CD4-positive, alpha-beta T cell (primary cell): ENCODE measurements around the gene SYT17. TPM values are rescaled to one million over a fixed set of nuclear protein-coding genes. Genes with fewer than 3 reads are reported as not detected.

Source experiments
- ATAC-seq: fragments of 200-7000 bp; cut with Tn5 transposase; one replicate; pipeline ENCODE4 v1.10.0; 2022; ENCODE audit warnings: mild to moderate bottlenecking; ENCODE audit not compliant: poor library complexity
- CTCF ChIA-PET: fragments of 350-600 bp; sonication (Branson Sonifier 250); formaldehyde crosslinking; loops from one replicate; lab custom pipeline; 2021; ENCODE audit warnings: antibody characterized with exemption, inconsistent platforms; lab: Charles Lee
- POLR2A ChIA-PET: fragments of 350-600 bp; sonication (Branson Sonifier 250); formaldehyde crosslinking; loops from one replicate; lab custom pipeline; 2021; ENCODE audit warnings: antibody characterized with exemption, inconsistent platforms; lab: Charles Lee
- DNase-seq, 14 experiments: peaks; one replicate each; pipeline ENCODE4 v3.0.0-alpha.2; 2013 to 2020; ENCODE audit warnings: mixed read lengths in 2 of 14
- H3K27ac ChIP-seq, 2 donors: one replicate each; pipeline versions ENCODE4 v1.5.1 to v1.7.0; 2013; ENCODE audit warnings: low read length in 2 of 2, low read depth in 1 of 2, mild to moderate bottlenecking in 1 of 2
- H3K27me3 ChIP-seq, 2 experiments: 1 replicate in 1 of 2; 2 replicates in 1 of 2; pipeline versions ENCODE4 v1.6.1 to v1.7.0; 2013; ENCODE audit warnings: low read length in 2 of 2, control low read depth in 1 of 2, mild to moderate bottlenecking in 1 of 2, moderate library complexity in 1 of 2; ENCODE audit not compliant: insufficient read depth in 2 of 2, control insufficient read depth in 1 of 2
- H3K36me3 ChIP-seq: one replicate; pipeline ENCODE4 v1.6.1; 2013; ENCODE audit warnings: low read length, control low read depth; ENCODE audit not compliant: insufficient read depth
- H3K4me1 ChIP-seq: one replicate; pipeline ENCODE4 v1.6.1; 2013; ENCODE audit warnings: low read length, control low read depth; ENCODE audit not compliant: insufficient read depth
- H3K4me3 ChIP-seq: one replicate; pipeline ENCODE4 v1.5.1; 2013; ENCODE audit warnings: mild to moderate bottlenecking, low read length, moderate library complexity
- H3K9me3 ChIP-seq, 2 experiments: 1 replicate in 1 of 2; 2 replicates in 1 of 2; pipeline versions ENCODE4 v1.6.1 to v1.7.0; 2013; ENCODE audit warnings: low read length in 2 of 2, mild to moderate bottlenecking in 2 of 2, control low read depth in 1 of 2, moderate library complexity in 1 of 2; ENCODE audit not compliant: control insufficient read depth in 1 of 2, insufficient read depth in 1 of 2
- H3K27ac Mint-ChIP-seq: one replicate; pipeline ENCODE4 v1.8.0; 2020; ENCODE audit warnings: mixed read lengths
- H3K27me3 Mint-ChIP-seq: one replicate; pipeline ENCODE4 v1.8.0; 2021; ENCODE audit warnings: mixed read lengths
- H3K36me3 Mint-ChIP-seq: one replicate; pipeline ENCODE4 v1.8.0; 2021; ENCODE audit warnings: low read depth, mixed read lengths
- H3K4me1 Mint-ChIP-seq: one replicate; pipeline ENCODE4 v1.8.0; 2021; ENCODE audit warnings: low read depth, mixed read lengths
- H3K4me3 Mint-ChIP-seq: one replicate; pipeline ENCODE4 v1.8.0; 2020; ENCODE audit warnings: mild to moderate bottlenecking, mixed read lengths
- H3K9me3 Mint-ChIP-seq: one replicate; pipeline ENCODE4 v1.8.0; 2020; ENCODE audit warnings: mixed read lengths
- CTCF ChIP-seq: fragments of 200-600 bp; IDR thresholded peaks from one replicate; pipeline ENCODE4 v1.8.0; 2022; ENCODE audit warnings: antibody characterized with exemption, mild to moderate bottlenecking
- intact Hi-C, 2 experiments: fragments of 100-400 bp; cut with DNase I in 1 of 2; cut with micrococcal nuclease in 1 of 2; formaldehyde crosslinking; loops; one replicate each; pipeline versions ENCODE4 v1.15.1 to v1.9.0; 2023 to 2025; cut with DNase I, micrococcal nuclease
- total RNA-seq, 174 experiments: library from RNA in 2 of 174; stranded (reverse) in 2 of 174; gene quantifications; one replicate each; pipeline ENCODE4 v1.2.3 and lab custom pipeline; 2021 to 2026

Gene SYT17
- total RNA-seq, 2 experiments from 2014 or later: not detected

- ATAC-seq: no peak
- Histone ChIP-seq H3K9me3 (peaks cover 15 to 30% of the 10 kb centered on the region in 2 experiments), H3K4me3 (no peak overlapping the region), H3K4me1 (no peaks in the 10 kb centered on the region), H3K27ac (no peak overlapping the region), H3K36me3 (no peaks in the 10 kb centered on the region), H3K27me3 (peaks cover 0 to 5% of the 10 kb centered on the region in 2 experiments)
- no peak for DNase-seq
- no peaks in the 10 kb centered on the region for H3K36me3 Mint-ChIP-seq
- H3K4me3 Mint-ChIP-seq: no peak overlapping the region
- H3K27me3 Mint-ChIP-seq: no peaks in the 10 kb centered on the region
- no peak for TF ChIP-seq CTCF
- POLR2A ChIA-PET: no interaction called here
- intact Hi-C loops: no loop called here
- H3K9me3 Mint-ChIP-seq: peaks cover 7% of the 10 kb centered on the region
- no peaks in the 10 kb centered on the region for H3K4me1 Mint-ChIP-seq
- H3K27ac Mint-ChIP-seq: no peak overlapping the region
- CTCF ChIA-PET: no interaction called here
Measured at GRCh38 chr16:19203374-19203966, 35.4 kb downstream of the SYT17 start.

- no peaks in the 10 kb centered on the region for H3K36me3 Mint-ChIP-seq
- DNase-seq (peak in 2 of 14 experiments; percentile 38 to 47), ATAC-seq (no peak)
- no peak overlapping the region for H3K4me3 Mint-ChIP-seq
- H3K4me1 ChIP-seq: no peaks in the 10 kb centered on the region
- no peak overlapping the region for H3K27ac ChIP-seq
- H3K9me3 ChIP-seq: peaks cover 0 to 4% of the 10 kb centered on the region in 2 experiments
- POLR2A ChIA-PET: no interaction called here
- no peaks in the 10 kb centered on the region for H3K9me3 Mint-ChIP-seq
- no peak overlapping the region for H3K4me3 ChIP-seq
- H3K4me1 Mint-ChIP-seq: no peaks in the 10 kb centered on the region
- TF ChIP-seq CTCF: no peak
- CTCF ChIA-PET: no interaction called here
- intact Hi-C loops: no loop called here
- no peak overlapping the region for H3K27ac Mint-ChIP-seq
- peaks cover 0 to 5% of the 10 kb centered on the region in 2 experiments for H3K27me3 ChIP-seq
- H3K36me3 ChIP-seq: no peaks in the 10 kb centered on the region
- no peaks in the 10 kb centered on the region for H3K27me3 Mint-ChIP-seq
Measured at GRCh38 chr16:19210280-19210924, 42.4 kb downstream of the SYT17 start.

GRCh38 chr16:19210968-19211367, 42.9 kb downstream of the SYT17 start:
- intact Hi-C loops: no loop called here
- Histone ChIP-seq H3K36me3 (no peaks in the 10 kb centered on the region), H3K27ac (no peak overlapping the region), H3K27me3 (peaks cover 0 to 1% of the 10 kb centered on the region in 2 experiments), H3K4me1 (no peaks in the 10 kb centered on the region), H3K4me3 (no peak overlapping the region), H3K9me3 (peaks cover 0 to 4% of the 10 kb centered on the region in 2 experiments)
- Mint-ChIP-seq H3K4me1 (no peaks in the 10 kb centered on the region), H3K27me3 (no peaks in the 10 kb centered on the region), H3K27ac (no peak overlapping the region), H3K9me3 (no peaks in the 10 kb centered on the region), H3K4me3 (no peak overlapping the region), H3K36me3 (no peaks in the 10 kb centered on the region)
- TF ChIP-seq CTCF: no peak
- no peak for ATAC-seq
- peak in 2 of 14 experiments; percentile 5 to 9 for DNase-seq
- POLR2A ChIA-PET: no interaction called here
- CTCF ChIA-PET: no interaction called here
